Measurements from ENCODE around the gene UBAC2.

The UBAC2 gene

GRCh38 chr13:99265162-99265800 lies 64.6 kb downstream of the UBAC2 start:
- TF ChIP-seq TAF1 (IDR thresholded peaks at IDR 0.05; ENCODE audit: borderline replicate concordance, low read depth, low read length) (no peak), POLR2A (IDR thresholded peaks at IDR 0.05; ENCODE audit: low read depth, low read length) (no peak), POLR2AphosphoS5 (IDR thresholded peaks at IDR 0.05; ENCODE audit: low read depth, low read length) (no peak)
- no peak for DNase-seq (ENCODE audit: insufficient read length)
- no peak for FAIRE-seq

- no peak for DNase-seq (ENCODE audit: insufficient read length)
- no peak for TF ChIP-seq POLR2AphosphoS5 (IDR thresholded peaks at IDR 0.05; ENCODE audit: low read depth, low read length)
- no peak for FAIRE-seq
Observed at GRCh38 chr13:99265821-99266426, 65.3 kb downstream of the UBAC2 start.

- FAIRE-seq: no peak
- DNase-seq (ENCODE audit: insufficient read length): no peak
- TF ChIP-seq TAF1 (IDR thresholded peaks at IDR 0.05; ENCODE audit: borderline replicate concordance, low read depth, low read length) (no peak), POLR2A (IDR thresholded peaks at IDR 0.05; ENCODE audit: low read depth, low read length) (no peak), POLR2AphosphoS5 (IDR thresholded peaks at IDR 0.05; ENCODE audit: low read depth, low read length) (no peak)
Observed at GRCh38 chr13:99266827-99267226, 66.2 kb downstream of the UBAC2 start.

GRCh38 chr13:99267927-99268326 lies 67.3 kb downstream of the UBAC2 start:
- FAIRE-seq (no peak), DNase-seq (ENCODE audit: insufficient read length) (no peak)
- TF ChIP-seq TAF1 (IDR thresholded peaks at IDR 0.05; ENCODE audit: borderline replicate concordance, low read depth, low read length): no peak
- no peak for TF ChIP-seq POLR2A (IDR thresholded peaks at IDR 0.05; ENCODE audit: low read depth, low read length)
- TF ChIP-seq POLR2AphosphoS5 (IDR thresholded peaks at IDR 0.05; ENCODE audit: low read depth, low read length): no peak

- DNase-seq (ENCODE audit: insufficient read length): no peak
- TF ChIP-seq TAF1 (IDR thresholded peaks at IDR 0.05; ENCODE audit: borderline replicate concordance, low read depth, low read length) (no peak), POLR2AphosphoS5 (IDR thresholded peaks at IDR 0.05; ENCODE audit: low read depth, low read length) (no peak), POLR2A (IDR thresholded peaks at IDR 0.05; ENCODE audit: low read depth, low read length) (no peak)
- FAIRE-seq: no peak
Observed at GRCh38 chr13:99268822-99269221, 68.2 kb downstream of the UBAC2 start.

GRCh38 chr13:99269627-99270241 lies 69.1 kb downstream of the UBAC2 start:
- TF ChIP-seq POLR2AphosphoS5 (IDR thresholded peaks at IDR 0.05; ENCODE audit: low read depth, low read length) (no peak), TAF1 (IDR thresholded peaks at IDR 0.05; ENCODE audit: borderline replicate concordance, low read depth, low read length) (no peak), POLR2A (IDR thresholded peaks at IDR 0.05; ENCODE audit: low read depth, low read length) (no peak)
- FAIRE-seq (no peak), DNase-seq (ENCODE audit: insufficient read length) (no peak)

- no peak for FAIRE-seq
Observed at GRCh38 chr13:99270518-99270917, 69.9 kb downstream of the UBAC2 start.

GRCh38 chr13:99271249-99271648 lies 70.6 kb downstream of the UBAC2 start:
- no peak for DNase-seq (ENCODE audit: insufficient read length)
- TF ChIP-seq POLR2A (IDR thresholded peaks at IDR 0.05; ENCODE audit: low read depth, low read length): no peak
- TF ChIP-seq POLR2AphosphoS5 (IDR thresholded peaks at IDR 0.05; ENCODE audit: low read depth, low read length): no peak
- TF ChIP-seq TAF1 (IDR thresholded peaks at IDR 0.05; ENCODE audit: borderline replicate concordance, low read depth, low read length): no peak
- FAIRE-seq: peak; percentile 40

More at GRCh38 chr13:99270518-99270917, 69.9 kb downstream of the UBAC2 start:
- no peak for DNase-seq (ENCODE audit: insufficient read length)
- TF ChIP-seq TAF1 (IDR thresholded peaks at IDR 0.05; ENCODE audit: borderline replicate concordance, low read depth, low read length): no peak

- no peak for TF ChIP-seq TAF1 (IDR thresholded peaks at IDR 0.05; ENCODE audit: borderline replicate concordance, low read depth, low read length)
- no peak for TF ChIP-seq POLR2AphosphoS5 (IDR thresholded peaks at IDR 0.05; ENCODE audit: low read depth, low read length)
- TF ChIP-seq POLR2A (IDR thresholded peaks at IDR 0.05; ENCODE audit: low read depth, low read length): no peak
- DNase-seq (ENCODE audit: insufficient read length) (no peak), FAIRE-seq (peak; percentile 50)
Observed at GRCh38 chr13:99272481-99272880, 71.8 kb downstream of the UBAC2 start.

GRCh38 chr13:99273128-99273527 lies 72.5 kb downstream of the UBAC2 start:
- FAIRE-seq (no peak), DNase-seq (ENCODE audit: insufficient read length) (no peak)
- TF ChIP-seq POLR2A (IDR thresholded peaks at IDR 0.05; ENCODE audit: low read depth, low read length): no peak
- TF ChIP-seq TAF1 (IDR thresholded peaks at IDR 0.05; ENCODE audit: borderline replicate concordance, low read depth, low read length): no peak
- no peak for TF ChIP-seq POLR2AphosphoS5 (IDR thresholded peaks at IDR 0.05; ENCODE audit: low read depth, low read length)

- TF ChIP-seq POLR2AphosphoS5 (IDR thresholded peaks at IDR 0.05; ENCODE audit: low read depth, low read length) (no peak), POLR2A (IDR thresholded peaks at IDR 0.05; ENCODE audit: low read depth, low read length) (no peak), TAF1 (IDR thresholded peaks at IDR 0.05; ENCODE audit: borderline replicate concordance, low read depth, low read length) (no peak)
- DNase-seq (ENCODE audit: insufficient read length): no peak
- peak; percentile 76 for FAIRE-seq
Observed at GRCh38 chr13:99275093-99275469, 74.4 kb downstream of the UBAC2 start.

- no peak for DNase-seq (ENCODE audit: insufficient read length)
- FAIRE-seq: peak; percentile 48
- TF ChIP-seq POLR2AphosphoS5 (IDR thresholded peaks at IDR 0.05; ENCODE audit: low read depth, low read length) (no peak), POLR2A (IDR thresholded peaks at IDR 0.05; ENCODE audit: low read depth, low read length) (no peak), TAF1 (IDR thresholded peaks at IDR 0.05; ENCODE audit: borderline replicate concordance, low read depth, low read length) (no peak)
Observed at GRCh38 chr13:99276706-99277105, 76.1 kb downstream of the UBAC2 start.
